Prostate gland (tissue), 2 donors: Measurements from ENCODE around the gene KRT73. TPM values are rescaled to one million over a fixed set of nuclear protein-coding genes. Genes with fewer than 3 reads are reported as not detected.

ENCODE experiments used
- DNase-seq: peaks from one replicate; pipeline ENCODE4 v3.0.0-alpha.2; 2019; ENCODE audit warnings: low spot score
- H3K27ac ChIP-seq, 2 donors: fragments of 200-600 bp; sonication (generic); 2 replicates each; pipeline ENCODE4 v1.5.1; 2017 to 2019
- H3K27me3 ChIP-seq: fragments of 200-600 bp; sonication (generic); replicated peaks from 2 replicates; pipeline ENCODE4 v1.5.1; 2019; ENCODE audit not compliant: insufficient read depth
- H3K36me3 ChIP-seq, 2 donors: fragments of 200-600 bp; sonication (generic); 1 replicate in 1 of 2; 2 replicates in 1 of 2; pipeline versions ENCODE4 v1.5.1 to v1.8.1; 2017 to 2019
- H3K4me1 ChIP-seq: fragments of 200-600 bp; sonication (generic); replicated peaks from 2 replicates; pipeline ENCODE4 v1.5.1; 2019
- H3K4me3 ChIP-seq, 2 donors: fragments of 200-600 bp; sonication (generic); 2 replicates each; pipeline ENCODE4 v1.5.1; 2017 to 2019
- H3K9me3 ChIP-seq: fragments of 200-600 bp; sonication (generic); 2 replicates; pipeline ENCODE4 v1.5.1; 2017
- CTCF ChIP-seq, 4 experiments: fragments of 200-600 bp in 2 of 4; fragments of 450-650 bp in 2 of 4; sonication (generic) in 2 of 4; IDR thresholded peaks; 1 replicate in 3 of 4; 2 replicates in 1 of 4; pipeline ENCODE4 v1.5.1; 2016 to 2019; ENCODE audit warnings: antibody characterized with exemption in 4 of 4, mild to moderate bottlenecking in 2 of 4, moderate library complexity in 2 of 4
- POLR2A ChIP-seq: fragments of 450-650 bp; IDR thresholded peaks from one replicate; pipeline ENCODE4 v1.6.1; 2016; ENCODE audit warnings: antibody characterized with exemption, mild to moderate bottlenecking
- POLR2AphosphoS5 ChIP-seq: sonication (generic); formaldehyde crosslinking; IDR thresholded peaks from one replicate; pipeline ENCODE4 v1.6.1; 2017; ENCODE audit warnings: antibody characterized with exemption
- WGBS: methylation state at CpG from one replicate; pipeline ENCODE4 v1.1.5; 2018; 5-methylcytosine and 5-hydroxymethylcytosine counted together
- intact Hi-C: fragments of 100-400 bp; cut with DNase I; formaldehyde crosslinking; loops from one replicate; pipeline ENCODE4 v1.14.2; 2022
- total RNA-seq, 2 donors: library from RNA; depleted of rRNA; stranded (reverse); fragments of >200 nt; gene quantifications; one replicate each; pipeline ENCODE4 v1.1.0, GENCODE V29; 2016

KRT73 gene
- total RNA-seq, 2 donors from 2014 or later, result not detected

- Histone ChIP-seq H3K4me1 (no peaks in the 10 kb centered on the region), H3K27me3 (no peaks in the 10 kb centered on the region), H3K27ac (no peak within 1 kb of the TSS), H3K9me3 (no peaks in the 10 kb centered on the region), H3K4me3 (no peak within 1 kb of the TSS), H3K36me3 (no peaks in the 10 kb centered on the region)
- DNase-seq, result no peak
- intact Hi-C loops, result no loop called here
- 95% methylated on average over 3 of the region's 3 CpGs for WGBS
- TF ChIP-seq POLR2A (no peak), POLR2AphosphoS5 (no peak), CTCF (IDR thresholded peaks at IDR 0.05) (no peak)
Observed at GRCh38 chr12:52573743-52574142, 44.6 kb downstream of the KRT73 start, which contains the start of gene KRT74. KRT74 (minus strand) TSS chr12:52573843; CDS start chr12:52573777, 66 bp downstream.

- WGBS, result 95% methylated on average over 13 of the region's 15 CpGs
- TF ChIP-seq CTCF (IDR thresholded peaks at IDR 0.05), result no peak
- no peak for TF ChIP-seq POLR2AphosphoS5
- TF ChIP-seq POLR2A, result no peak
- no peak overlapping the region for H3K27ac ChIP-seq
Observed at GRCh38 chr12:52573306-52573705, 45.1 kb downstream of the KRT73 start.

GRCh38 chr12:52570511-52570910 lies 47.8 kb downstream of the KRT73 start:
- no peak for DNase-seq
- intact Hi-C loops, result no loop called here
- Histone ChIP-seq H3K36me3 (no peaks in the 10 kb centered on the region), H3K9me3 (no peaks in the 10 kb centered on the region), H3K27ac (no peak overlapping the region), H3K4me3 (no peak overlapping the region), H3K27me3 (no peaks in the 10 kb centered on the region), H3K4me1 (no peaks in the 10 kb centered on the region)
- TF ChIP-seq CTCF (IDR thresholded peaks at IDR 0.05) (no peak), POLR2AphosphoS5 (no peak), POLR2A (no peak)
- over 99% methylated on average over 10 of the region's 10 CpGs for WGBS

More at GRCh38 chr12:52573306-52573705, 45.1 kb downstream of the KRT73 start:
- no peaks in the 10 kb centered on the region for H3K9me3 ChIP-seq
- no peaks in the 10 kb centered on the region for H3K36me3 ChIP-seq
- no peaks in the 10 kb centered on the region for H3K4me1 ChIP-seq
- H3K27me3 ChIP-seq, result no peaks in the 10 kb centered on the region
- H3K4me3 ChIP-seq, result no peak overlapping the region
- DNase-seq, result no peak
- intact Hi-C loops, result no loop called here

GRCh38 chr12:52568111-52568510 lies 50.2 kb downstream of the KRT73 start:
- Histone ChIP-seq H3K9me3 (no peaks in the 10 kb centered on the region), H3K36me3 (no peaks in the 10 kb centered on the region), H3K27me3 (no peaks in the 10 kb centered on the region), H3K27ac (no peak overlapping the region), H3K4me1 (no peaks in the 10 kb centered on the region), H3K4me3 (no peak overlapping the region)
- intact Hi-C loops, result no loop called here
- no peak for DNase-seq
- WGBS, result 92% methylated on average over 12 of the region's 12 CpGs
- no peak for TF ChIP-seq POLR2A
- TF ChIP-seq POLR2AphosphoS5, result no peak
- TF ChIP-seq CTCF (IDR thresholded peaks at IDR 0.05), result no peak

GRCh38 chr12:52566847-52567291 lies 51.5 kb downstream of the KRT73 start:
- H3K36me3 ChIP-seq, result no peaks in the 10 kb centered on the region
- H3K27ac ChIP-seq, result no peak overlapping the region
- no peak for DNase-seq
- no peak overlapping the region for H3K4me3 ChIP-seq
- H3K9me3 ChIP-seq, result no peaks in the 10 kb centered on the region
- H3K27me3 ChIP-seq, result no peaks in the 10 kb centered on the region
- 91% methylated on average over 8 of the region's 8 CpGs for WGBS
- intact Hi-C loops, result no loop called here
- H3K4me1 ChIP-seq, result no peaks in the 10 kb centered on the region
- TF ChIP-seq POLR2AphosphoS5 (no peak), POLR2A (no peak), CTCF (IDR thresholded peaks at IDR 0.05) (no peak)
